ENCODE results near the gene MOB2. TPM values are rescaled to one million over a fixed set of nuclear protein-coding genes. Genes with fewer than 3 reads are reported as not detected.
A peak's percentile ranks its signal among the peaks of the same experiment; 100 is the strongest.

Gene MOB2
- total and polyA plus RNA-seq, 2 donors (not counting 1 experiment from before 2014, with no cell fraction given) = 13.1 to 30.1 TPM

- H3K79me2 ChIP-seq (ENCODE audit: control insufficient read depth, insufficient read depth, low read length) = no peaks in the 10 kb centered on the region
- no peak for TF ChIP-seq EZH2 (IDR thresholded peaks at IDR 0.05; ENCODE audit: low read length, missing control alignments)
- TF ChIP-seq, protein P1, sequence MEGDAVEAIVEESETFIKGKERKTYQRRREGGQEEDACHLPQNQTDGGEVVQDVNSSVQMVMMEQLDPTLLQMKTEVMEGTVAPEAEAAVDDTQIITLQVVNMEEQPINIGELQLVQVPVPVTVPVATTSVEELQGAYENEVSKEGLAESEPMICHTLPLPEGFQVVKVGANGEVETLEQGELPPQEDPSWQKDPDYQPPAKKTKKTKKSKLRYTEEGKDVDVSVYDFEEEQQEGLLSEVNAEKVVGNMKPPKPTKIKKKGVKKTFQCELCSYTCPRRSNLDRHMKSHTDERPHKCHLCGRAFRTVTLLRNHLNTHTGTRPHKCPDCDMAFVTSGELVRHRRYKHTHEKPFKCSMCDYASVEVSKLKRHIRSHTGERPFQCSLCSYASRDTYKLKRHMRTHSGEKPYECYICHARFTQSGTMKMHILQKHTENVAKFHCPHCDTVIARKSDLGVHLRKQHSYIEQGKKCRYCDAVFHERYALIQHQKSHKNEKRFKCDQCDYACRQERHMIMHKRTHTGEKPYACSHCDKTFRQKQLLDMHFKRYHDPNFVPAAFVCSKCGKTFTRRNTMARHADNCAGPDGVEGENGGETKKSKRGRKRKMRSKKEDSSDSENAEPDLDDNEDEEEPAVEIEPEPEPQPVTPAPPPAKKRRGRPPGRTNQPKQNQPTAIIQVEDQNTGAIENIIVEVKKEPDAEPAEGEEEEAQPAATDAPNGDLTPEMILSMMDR (conservative IDR thresholded peaks at IDR 0.05 in 1 of 2, IDR thresholded peaks at IDR 0.05 in 1 of 2; ENCODE audit: low read depth in 1 of 2, low read length in 2 of 2) = no peak
- no peaks in the 10 kb centered on the region for H4K20me1 ChIP-seq (ENCODE audit: control insufficient read depth, extremely low read depth, insufficient read depth, low read length)
- no peak overlapping the region for H3K27ac ChIP-seq (ENCODE audit: insufficient read depth, low read length)
- H3K9ac ChIP-seq (ENCODE audit: insufficient read depth, low read length) = no peak overlapping the region
- no peak for DNase-seq (ENCODE audit: low read depth in 2 of 2)
- no peaks in the 10 kb centered on the region for H3K9me3 ChIP-seq (ENCODE audit: control insufficient read depth, insufficient read depth, low read depth, low read length)
- H3K36me3 ChIP-seq (ENCODE audit: control insufficient read depth, insufficient read depth, low read length) = no peaks in the 10 kb centered on the region
- H3K27me3 ChIP-seq (ENCODE audit: control insufficient read depth, insufficient read depth, low read length) = no peaks in the 10 kb centered on the region
- no peak overlapping the region for H2AFZ ChIP-seq (ENCODE audit: low read length)
- H3K4me3 ChIP-seq (replicated peaks in 1 of 4; ENCODE audit: control extremely low read depth in 1 of 4, insufficient read depth in 1 of 4, low read depth in 3 of 4, low read length in 4 of 4) = no peak overlapping the region
- H3K4me2 ChIP-seq (ENCODE audit: extremely low read depth, insufficient read depth, low read length) = no peak overlapping the region
- H3K4me1 ChIP-seq (ENCODE audit: control insufficient read depth, extremely low read depth, insufficient read depth, low read length) = no peaks in the 10 kb centered on the region
Measured at GRCh38 chr11:1446623-1447022, 40.0 kb downstream of the MOB2 start.

- no peak overlapping the region for H2AFZ ChIP-seq (ENCODE audit: low read length)
- no peak overlapping the region for H3K4me2 ChIP-seq (ENCODE audit: extremely low read depth, insufficient read depth, low read length)
- no peaks in the 10 kb centered on the region for H4K20me1 ChIP-seq (ENCODE audit: control insufficient read depth, extremely low read depth, insufficient read depth, low read length)
- TF ChIP-seq, protein P1 (conservative IDR thresholded peaks at IDR 0.05 in 1 of 2, IDR thresholded peaks at IDR 0.05 in 1 of 2; ENCODE audit: low read depth in 1 of 2, low read length in 2 of 2) = no peak
- peak in 1 of 2 donors; percentile 5 for DNase-seq (ENCODE audit: low read depth in 2 of 2)
- no peak overlapping the region for H3K27ac ChIP-seq (ENCODE audit: insufficient read depth, low read length)
- no peaks in the 10 kb centered on the region for H3K9me3 ChIP-seq (ENCODE audit: control insufficient read depth, insufficient read depth, low read depth, low read length)
- H3K27me3 ChIP-seq (ENCODE audit: control insufficient read depth, insufficient read depth, low read length) = no peaks in the 10 kb centered on the region
- H3K4me3 ChIP-seq (replicated peaks in 1 of 4; ENCODE audit: control extremely low read depth in 1 of 4, insufficient read depth in 1 of 4, low read depth in 3 of 4, low read length in 4 of 4) = no peak overlapping the region
- no peaks in the 10 kb centered on the region for H3K4me1 ChIP-seq (ENCODE audit: control insufficient read depth, extremely low read depth, insufficient read depth, low read length)
- no peaks in the 10 kb centered on the region for H3K36me3 ChIP-seq (ENCODE audit: control insufficient read depth, insufficient read depth, low read length)
- no peaks in the 10 kb centered on the region for H3K79me2 ChIP-seq (ENCODE audit: control insufficient read depth, insufficient read depth, low read length)
- no peak overlapping the region for H3K9ac ChIP-seq (ENCODE audit: insufficient read depth, low read length)
Measured at GRCh38 chr11:1445741-1446445, 40.7 kb downstream of the MOB2 start.

- H2AFZ ChIP-seq (ENCODE audit: low read length) = no peak overlapping the region
- no peak for DNase-seq (ENCODE audit: low read depth in 2 of 2)
- H3K4me2 ChIP-seq (ENCODE audit: extremely low read depth, insufficient read depth, low read length) = no peak overlapping the region
- H3K4me1 ChIP-seq (ENCODE audit: control insufficient read depth, extremely low read depth, insufficient read depth, low read length) = no peaks in the 10 kb centered on the region
- H3K36me3 ChIP-seq (ENCODE audit: control insufficient read depth, insufficient read depth, low read length) = no peaks in the 10 kb centered on the region
- H3K27me3 ChIP-seq (ENCODE audit: control insufficient read depth, insufficient read depth, low read length) = no peaks in the 10 kb centered on the region
- H4K20me1 ChIP-seq (ENCODE audit: control insufficient read depth, extremely low read depth, insufficient read depth, low read length) = no peaks in the 10 kb centered on the region
- no peak overlapping the region for H3K9ac ChIP-seq (ENCODE audit: insufficient read depth, low read length)
- no peaks in the 10 kb centered on the region for H3K9me3 ChIP-seq (ENCODE audit: control insufficient read depth, insufficient read depth, low read depth, low read length)
- TF ChIP-seq, protein P1 (conservative IDR thresholded peaks at IDR 0.05 in 1 of 2, IDR thresholded peaks at IDR 0.05 in 1 of 2; ENCODE audit: low read depth in 1 of 2, low read length in 2 of 2) = no peak
- TF ChIP-seq EZH2 (IDR thresholded peaks at IDR 0.05; ENCODE audit: low read length, missing control alignments) = no peak
- H3K79me2 ChIP-seq (ENCODE audit: control insufficient read depth, insufficient read depth, low read length) = no peaks in the 10 kb centered on the region
- H3K27ac ChIP-seq (ENCODE audit: insufficient read depth, low read length) = no peak overlapping the region
- no peak overlapping the region for H3K4me3 ChIP-seq (replicated peaks in 1 of 4; ENCODE audit: control extremely low read depth in 1 of 4, insufficient read depth in 1 of 4, low read depth in 3 of 4, low read length in 4 of 4)
Measured at GRCh38 chr11:1444823-1445422, 41.7 kb downstream of the MOB2 start.
